ENCODE data around the gene ZNF14.
"Not testable (repeated sequence)": the region's sequence is repeated elsewhere in the genome, so short reads cannot be mapped to it uniquely, and the experiment has no call there.

Gene ZNF14

GRCh38 chr19:19686580-19686979 lies 46.3 kb downstream of the ZNF14 start:
- no peak for DNase-seq

DNA sequence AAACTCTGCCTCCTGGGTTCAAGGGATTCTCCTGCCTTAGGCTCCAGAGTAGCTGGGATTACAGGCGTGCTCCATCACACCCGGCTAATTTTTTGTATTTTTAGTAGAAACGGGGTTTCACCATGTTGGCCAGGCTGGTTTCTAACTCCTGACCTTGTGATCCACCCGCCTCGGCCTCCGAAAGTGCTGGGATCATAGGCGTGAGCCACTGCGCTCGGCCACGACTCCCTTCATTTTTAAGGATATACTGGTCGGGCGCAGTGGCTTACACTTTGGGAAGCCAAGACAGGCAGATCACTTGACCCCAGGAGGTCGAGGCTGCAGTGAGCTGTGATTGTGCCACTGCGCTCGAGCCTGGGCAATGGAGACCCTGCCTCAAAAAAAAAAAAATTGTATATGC lies 46.8 kb downstream of the ZNF14 start:
- DNase-seq: not testable (repeated sequence)

DNA sequence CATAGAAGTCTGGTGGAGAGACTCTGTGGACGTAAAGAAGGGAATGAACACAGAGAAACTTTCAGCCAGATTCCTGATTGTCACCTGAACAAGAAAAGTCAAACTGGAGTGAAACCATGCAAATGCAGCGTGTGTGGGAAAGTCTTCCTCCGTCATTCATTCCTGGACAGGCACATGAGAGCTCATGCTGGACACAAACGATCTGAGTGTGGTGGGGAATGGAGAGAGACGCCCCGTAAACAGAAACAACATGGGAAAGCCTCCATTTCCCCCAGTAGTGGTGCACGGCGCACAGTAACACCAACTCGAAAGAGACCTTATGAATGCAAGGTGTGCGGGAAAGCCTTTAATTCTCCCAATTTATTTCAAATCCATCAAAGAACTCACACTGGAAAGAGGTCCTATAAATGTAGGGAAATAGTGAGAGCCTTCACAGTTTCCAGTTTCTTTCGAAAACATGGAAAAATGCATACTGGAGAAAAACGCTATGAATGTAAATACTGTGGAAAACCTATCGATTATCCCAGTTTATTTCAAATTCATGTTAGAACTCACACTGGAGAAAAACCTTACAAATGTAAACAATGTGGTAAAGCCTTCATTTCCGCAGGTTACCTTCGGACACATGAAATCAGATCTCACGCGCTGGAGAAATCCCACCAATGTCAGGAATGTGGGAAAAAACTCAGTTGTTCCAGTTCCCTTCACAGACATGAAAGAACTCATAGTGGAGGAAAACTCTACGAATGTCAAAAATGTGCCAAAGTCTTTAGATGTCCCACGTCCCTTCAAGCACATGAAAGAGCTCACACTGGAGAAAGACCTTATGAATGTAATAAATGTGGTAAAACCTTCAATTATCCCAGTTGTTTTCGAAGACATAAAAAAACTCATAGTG lies 53.5 kb downstream of the ZNF14 start:
- DNase-seq: no peak

DNA sequence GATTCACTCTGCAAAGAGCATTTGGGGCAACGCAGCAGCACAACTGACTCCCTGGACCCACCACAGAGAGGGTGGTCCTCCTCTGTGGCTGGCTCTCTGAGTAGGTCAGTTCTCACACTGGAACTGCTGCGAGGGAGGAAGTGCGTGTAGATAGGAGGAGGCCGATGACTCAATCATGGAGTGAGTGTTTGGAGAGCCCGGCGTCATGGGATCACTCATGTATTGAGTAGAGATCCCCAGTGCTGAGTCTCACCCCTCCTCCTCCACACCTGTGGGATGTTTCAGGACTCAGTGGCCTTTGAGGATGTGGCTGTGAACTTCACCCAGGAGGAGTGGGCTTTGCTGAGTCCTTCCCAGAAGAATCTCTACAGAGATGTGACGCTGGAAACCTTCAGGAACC lies 55.3 kb downstream of the ZNF14 start:
- no peak for DNase-seq

GRCh38 chr19:19674315-19674714 lies 58.6 kb downstream of the ZNF14 start:
- DNase-seq: no peak

GRCh38 chr19:19672816-19673215 lies 60.1 kb downstream of the ZNF14 start:
- DNase-seq: no peak

- DNase-seq: no peak
These were observed 62.8 kb downstream of the ZNF14 start for GRCh38 chr19:19670070-19670551.

DNA sequence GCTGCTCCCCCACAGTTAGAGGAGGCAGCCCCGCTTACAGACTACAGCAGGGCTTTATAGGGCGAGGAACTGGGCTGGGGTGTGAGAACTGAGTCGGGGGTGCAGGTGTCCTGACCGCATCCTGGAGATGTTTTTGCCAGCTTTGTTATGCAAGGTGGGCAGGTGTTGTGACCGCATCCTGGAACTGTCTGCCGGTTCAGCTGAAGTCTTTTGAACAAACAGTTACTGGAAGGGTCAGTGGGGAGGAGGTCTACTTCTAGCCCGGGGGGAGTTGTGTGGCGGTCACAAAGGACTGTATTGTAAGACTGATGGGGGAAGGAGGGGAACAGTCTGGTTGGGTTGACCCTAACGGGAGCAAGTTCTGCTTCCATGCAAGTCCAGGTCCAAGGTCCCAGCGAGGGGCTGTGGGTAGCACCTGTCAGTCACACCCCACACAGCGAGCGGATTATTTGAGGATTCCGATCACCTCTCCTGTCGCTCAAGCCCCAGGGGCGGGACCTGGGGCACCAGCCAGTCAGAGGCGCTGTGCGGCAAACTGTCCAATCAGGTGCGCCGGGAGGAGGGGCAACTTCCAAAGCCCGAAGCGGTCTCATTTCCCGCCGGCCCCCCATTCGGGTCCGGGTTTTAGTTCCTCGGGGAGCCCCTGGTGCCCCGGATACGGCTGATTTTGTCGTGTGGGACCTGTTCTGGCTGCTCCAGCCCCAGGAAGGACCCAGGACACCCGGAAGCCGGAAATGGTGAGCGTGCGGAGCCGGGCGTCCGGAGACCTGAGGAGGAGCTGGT lies 64.5 kb downstream of the ZNF14 start, which contains the start of gene ZNF101:
Gene ZNF101 (plus strand): TSS at position 610 of the 783 bp plus-strand sequence. CDS start 125 bp downstream, at position 735.
- peak; percentile 88 to 98 for DNase-seq

DNA sequence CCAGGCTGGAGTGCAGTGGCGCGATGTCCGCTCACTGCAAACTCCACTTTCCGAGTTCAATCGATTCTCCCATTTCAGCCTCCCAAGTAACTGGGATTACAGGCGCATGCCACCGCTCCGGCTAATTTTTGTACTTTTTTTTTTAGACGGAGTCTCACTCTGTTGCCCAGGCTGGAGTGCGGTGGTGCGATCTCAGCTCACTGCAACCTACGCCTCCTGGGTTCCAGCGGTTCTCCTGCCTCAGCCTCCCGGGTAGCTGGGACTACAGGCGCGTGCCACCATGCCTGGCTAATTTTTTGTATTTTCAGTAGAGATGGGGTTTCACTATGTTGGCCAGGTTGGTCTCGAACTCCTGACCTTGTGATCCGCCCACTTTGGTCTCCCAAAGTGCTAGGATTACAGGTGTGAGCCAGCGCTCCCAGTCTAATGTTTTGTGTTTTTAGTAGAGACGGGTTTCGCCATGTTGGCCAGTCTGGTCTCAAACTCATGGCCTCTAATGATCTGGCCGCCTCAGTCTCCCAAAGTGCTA lies 67.4 kb downstream of the ZNF14 start:
- DNase-seq: not testable (repeated sequence)

DNA sequence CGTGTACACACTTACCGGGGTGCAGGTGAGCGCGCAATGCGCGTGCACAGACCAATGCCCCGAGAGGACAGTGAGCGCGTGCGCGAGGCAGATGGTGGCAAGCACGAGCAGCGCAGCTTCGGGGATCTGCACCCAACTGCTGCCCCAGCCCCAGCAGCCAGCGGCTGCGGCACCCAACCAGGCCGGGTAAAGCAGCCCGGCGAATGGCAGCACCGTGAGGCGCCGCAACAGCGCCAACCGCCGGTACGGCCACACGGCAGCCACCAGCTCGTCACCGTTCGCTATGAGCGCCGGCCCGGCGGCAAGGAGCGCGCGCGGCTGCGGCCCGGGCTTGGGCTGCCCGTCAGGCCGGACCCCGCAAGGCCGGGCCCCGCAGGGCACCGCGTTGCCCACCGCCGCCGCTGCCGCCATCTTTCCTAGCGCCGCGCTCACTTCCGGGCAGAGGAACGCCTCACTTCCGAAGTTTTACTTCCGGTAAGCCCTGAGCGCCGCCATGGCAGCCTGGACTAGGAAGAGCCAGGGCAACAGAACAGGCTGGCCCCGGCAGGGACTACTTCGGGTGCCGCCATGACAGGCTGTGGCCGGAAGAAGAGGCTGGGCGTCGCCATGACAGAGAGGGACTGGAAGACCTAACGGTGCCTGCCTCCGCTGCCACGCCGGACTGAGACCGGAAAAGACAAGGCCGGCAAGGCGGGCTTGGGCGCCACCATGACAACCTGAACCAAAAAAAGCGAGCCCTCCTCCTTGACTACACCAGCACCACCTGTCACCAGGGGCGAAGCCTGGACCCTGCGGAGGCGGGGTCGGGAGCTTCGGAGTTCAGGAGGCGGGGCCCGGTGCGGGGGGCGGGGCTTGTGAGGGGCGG lies 69.4 kb downstream of the ZNF14 start, which contains the start of gene ATP13A1:
Gene ATP13A1 (minus strand): TSS at position 421 of the 865 bp plus-strand sequence. CDS start 10 bp downstream, at position 411.
- peak; percentile 99 for DNase-seq

DNA sequence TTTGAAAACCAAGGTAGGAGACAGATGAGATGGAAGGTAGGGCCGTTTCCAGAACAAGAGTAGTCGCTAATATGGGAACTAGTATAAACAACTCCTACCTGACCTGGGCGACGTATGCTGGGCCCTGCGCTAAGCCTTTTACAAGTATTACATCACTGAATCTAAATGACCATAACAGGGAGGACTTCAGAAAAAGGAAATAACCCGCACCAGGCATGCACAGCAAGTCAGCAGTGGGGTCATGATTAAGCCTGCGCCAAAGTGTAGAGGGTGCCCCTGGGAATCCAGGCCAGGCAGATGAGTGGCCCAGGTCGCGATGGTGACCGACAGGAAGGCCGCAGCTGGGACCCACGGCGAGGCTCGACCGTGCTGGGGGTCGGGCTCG lies 70.0 kb downstream of the ZNF14 start:
- DNase-seq: no peak

DNA sequence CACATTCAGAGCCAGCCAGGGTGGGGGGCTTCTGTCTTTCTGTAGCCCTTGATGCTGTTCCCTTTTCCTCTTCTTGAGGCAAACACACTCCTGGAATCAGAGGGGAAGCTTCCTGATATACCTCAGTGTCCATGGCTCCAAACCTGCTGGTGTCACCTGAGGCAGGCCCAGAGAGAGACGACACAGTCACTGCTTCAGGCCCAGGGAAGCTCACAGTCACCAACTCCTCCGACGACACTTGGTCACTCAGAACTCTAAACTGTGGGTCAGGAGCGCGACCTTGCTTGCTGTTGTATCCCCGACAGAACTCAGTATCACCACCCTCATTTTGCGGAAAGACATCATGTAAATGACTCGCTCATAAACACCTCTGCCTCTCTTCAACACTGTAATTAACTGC lies 70.6 kb downstream of the ZNF14 start:
- no peak for DNase-seq

- DNase-seq: no peak
These were observed 71.1 kb downstream of the ZNF14 start for GRCh38 chr19:19661675-19662251.

- no peak for DNase-seq
These were observed 71.7 kb downstream of the ZNF14 start for GRCh38 chr19:19661141-19661674.
